ENCODE results near the gene TAOK3.

DNA sequence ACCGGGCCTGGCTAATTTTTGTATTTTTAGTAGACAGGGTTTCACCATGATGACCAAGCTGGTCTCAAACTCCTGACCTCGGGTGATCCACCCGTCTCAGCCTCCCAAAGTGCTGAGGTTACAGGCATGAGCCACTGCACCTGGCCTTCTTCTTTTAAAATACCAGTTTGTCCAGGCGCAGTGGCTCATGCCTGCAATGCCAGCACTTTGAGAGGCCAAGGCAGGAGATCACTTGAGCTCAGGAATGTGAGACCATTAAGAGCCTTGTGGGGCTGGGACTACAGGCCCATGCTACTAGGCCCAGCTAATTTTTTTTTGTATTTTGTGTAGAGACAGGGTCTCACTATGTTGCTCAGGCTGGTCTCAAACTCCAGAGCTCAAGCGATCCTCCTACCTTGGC is 244.8 kb downstream of the TAOK3 start:
- TF ChIP-seq, protein P1, sequence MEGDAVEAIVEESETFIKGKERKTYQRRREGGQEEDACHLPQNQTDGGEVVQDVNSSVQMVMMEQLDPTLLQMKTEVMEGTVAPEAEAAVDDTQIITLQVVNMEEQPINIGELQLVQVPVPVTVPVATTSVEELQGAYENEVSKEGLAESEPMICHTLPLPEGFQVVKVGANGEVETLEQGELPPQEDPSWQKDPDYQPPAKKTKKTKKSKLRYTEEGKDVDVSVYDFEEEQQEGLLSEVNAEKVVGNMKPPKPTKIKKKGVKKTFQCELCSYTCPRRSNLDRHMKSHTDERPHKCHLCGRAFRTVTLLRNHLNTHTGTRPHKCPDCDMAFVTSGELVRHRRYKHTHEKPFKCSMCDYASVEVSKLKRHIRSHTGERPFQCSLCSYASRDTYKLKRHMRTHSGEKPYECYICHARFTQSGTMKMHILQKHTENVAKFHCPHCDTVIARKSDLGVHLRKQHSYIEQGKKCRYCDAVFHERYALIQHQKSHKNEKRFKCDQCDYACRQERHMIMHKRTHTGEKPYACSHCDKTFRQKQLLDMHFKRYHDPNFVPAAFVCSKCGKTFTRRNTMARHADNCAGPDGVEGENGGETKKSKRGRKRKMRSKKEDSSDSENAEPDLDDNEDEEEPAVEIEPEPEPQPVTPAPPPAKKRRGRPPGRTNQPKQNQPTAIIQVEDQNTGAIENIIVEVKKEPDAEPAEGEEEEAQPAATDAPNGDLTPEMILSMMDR (IDR thresholded peaks at IDR 0.05), result no peak
- TF ChIP-seq POLR2A (IDR thresholded peaks at IDR 0.05), result no peak
